Bronchial epithelial cell (primary cell): Measurements from ENCODE around the gene ADIG. TPM values are rescaled to one million over a fixed set of nuclear protein-coding genes. Genes with fewer than 3 reads are reported as not detected.
A peak's percentile ranks its signal among the peaks of the same experiment; 100 is the strongest.

Source experiments
- DNase-seq: peaks from one replicate; pipeline ENCODE4 v3.0.0-alpha.2; 2010; ENCODE audit warnings: low read depth
- FAIRE-seq: peaks from 2 replicates; lab custom pipeline; 2011; peaks lifted over from hg19 to GRCh38; lab: Jason Lieb, UNC
- H3K27me3 ChIP-seq: 2 replicates; pipeline ENCODE4 v1.5.1; 2011; ENCODE audit warnings: low read length; ENCODE audit not compliant: control insufficient read depth, insufficient read depth
- H3K36me3 ChIP-seq: 2 replicates; pipeline ENCODE4 v1.5.1; 2011; ENCODE audit warnings: low read length; ENCODE audit not compliant: control insufficient read depth, insufficient read depth
- H3K4me3 ChIP-seq: 2 replicates; pipeline ENCODE4 v1.5.1; 2011; ENCODE audit warnings: mild to moderate bottlenecking, low read depth, low read length, control low read depth
- CTCF ChIP-seq: IDR thresholded peaks from 2 replicates; pipeline ENCODE4 v1.5.1; 2011; ENCODE audit warnings: mild to moderate bottlenecking, moderate library complexity, low read length, control low read depth, inconsistent platforms; ENCODE audit not compliant: insufficient read depth, severe bottlenecking
- total RNA-seq: library from RNA; depleted of rRNA; stranded (reverse); fragments of >200 nt; gene quantifications from 2 replicates; pipeline ENCODE4 v1.2.1, GENCODE V29; 2014

The ADIG gene
- total RNA-seq, 1 donor from 2014 or later = not detected

- TF ChIP-seq CTCF = no peak
- no peak overlapping the region for H3K4me3 ChIP-seq
- peaks cover 8% of the 10 kb centered on the region for H3K36me3 ChIP-seq
- H3K27me3 ChIP-seq = no peaks in the 10 kb centered on the region
- FAIRE-seq (no peak), DNase-seq (peak; percentile 19)
Observed at GRCh38 chr20:38631155-38632022, 50.4 kb downstream of the ADIG start.

- FAIRE-seq (no peak), DNase-seq (peak; percentile 30)
- H3K27me3 ChIP-seq = no peaks in the 10 kb centered on the region
- H3K36me3 ChIP-seq = peaks cover 4% of the 10 kb centered on the region
- H3K4me3 ChIP-seq = no peak overlapping the region
- TF ChIP-seq CTCF = peak; percentile 89
Observed at GRCh38 chr20:38633577-38634093, 52.6 kb downstream of the ADIG start.

GRCh38 chr20:38635721-38636288, 54.8 kb downstream of the ADIG start:
- no peak overlapping the region for H3K4me3 ChIP-seq
- H3K27me3 ChIP-seq = no peaks in the 10 kb centered on the region
- no peak for TF ChIP-seq CTCF
- DNase-seq (peak; percentile 58), FAIRE-seq (peak; percentile 13)
- H3K36me3 ChIP-seq = peaks cover 6% of the 10 kb centered on the region

Other genes with a start within 250 kb of the ADIG start
- not detected in 2 replicates for gene LBP, start 234.7 kb upstream of the ADIG start, total RNA-seq
- 12.2 and 19.5 TPM in 2 replicates for gene SNHG17, start 145.9 kb upstream of the ADIG start, total RNA-seq
- 20.8 and 28.4 TPM in 2 replicates for gene RALGAPB, start 108.4 kb upstream of the ADIG start, total RNA-seq
- gene ARHGAP40, start 20.6 kb downstream of the ADIG start, total RNA-seq = 1.1 and 2.7 TPM in 2 replicates
- gene SLC32A1, start 143.3 kb downstream of the ADIG start, total RNA-seq = under 0.01 TPM in 1 of 2 replicates, not detected in the other
- gene ACTR5, start 167.3 kb downstream of the ADIG start, total RNA-seq = 12.4 and 20.3 TPM in 2 replicates
- 0.26 and 0.77 TPM in 2 replicates for gene PPP1R16B, start 224.5 kb downstream of the ADIG start, total RNA-seq